OCI-LY1 (cell line): ENCODE results near the gene BBOF1.
"Not testable (repeated sequence)": the region's sequence is repeated elsewhere in the genome, so short reads cannot be mapped to it uniquely, and the experiment has no call there.

Source experiments
- H2AFZ ChIP-seq: fragments of 200-600 bp; sonication (generic), shearing (Covaris generic); 2 replicates; pipeline ENCODE4 v1.6.0; 2014; ENCODE audit warnings: antibody characterized with exemption, mild to moderate bottlenecking, low read length
- H3F3A ChIP-seq: fragments of 200-600 bp; sonication (generic), shearing (Covaris generic); 2 replicates; pipeline ENCODE4 v1.6.0; 2014; ENCODE audit warnings: mild to moderate bottlenecking, antibody characterized with exemption, low read length, moderate library complexity; ENCODE audit not compliant: insufficient read depth
- H3K27ac ChIP-seq: fragments of 200-600 bp; sonication (generic); 2 replicates; pipeline ENCODE4 v1.5.1; 2014; ENCODE audit warnings: low read length, mixed run types, mild to moderate bottlenecking, low read depth; ENCODE audit not compliant: poor library complexity, severe bottlenecking
- H3K27me3 ChIP-seq: fragments of 200-600 bp; sonication (generic); 2 replicates; pipeline ENCODE4 v1.6.0; 2014; ENCODE audit warnings: antibody characterized with exemption, mild to moderate bottlenecking, low read length, moderate library complexity; ENCODE audit not compliant: insufficient read depth
- H3K36me3 ChIP-seq: fragments of 200-600 bp; sonication (generic); 2 replicates; pipeline ENCODE4 v1.6.1; 2014; ENCODE audit warnings: mild to moderate bottlenecking, antibody characterized with exemption, low read length, moderate library complexity, mixed read lengths; ENCODE audit not compliant: insufficient read depth
- H3K4me1 ChIP-seq: fragments of 200-600 bp; sonication (generic); 2 replicates; pipeline ENCODE4 v1.5.1; 2014; ENCODE audit warnings: mild to moderate bottlenecking, low read length, moderate library complexity; ENCODE audit not compliant: insufficient read depth, severe bottlenecking
- H3K4me2 ChIP-seq: fragments of 200-600 bp; sonication (generic), shearing (Covaris generic); 2 replicates; pipeline ENCODE4 v1.6.1; 2014; ENCODE audit warnings: low read length
- H3K4me3 ChIP-seq: fragments of 200-600 bp; sonication (generic); 2 replicates; pipeline ENCODE4 v1.5.1; 2014; ENCODE audit warnings: low read length, low read depth, mild to moderate bottlenecking, mixed read lengths; ENCODE audit not compliant: poor library complexity, severe bottlenecking
- H3K79me2 ChIP-seq: fragments of 200-600 bp; shearing (Covaris generic); 2 replicates; pipeline ENCODE4 v1.6.1; 2016; ENCODE audit warnings: mixed run types, low read length, mixed read lengths; ENCODE audit not compliant: insufficient read depth
- H3K9ac ChIP-seq: fragments of 200-600 bp; sonication (generic), shearing (Covaris generic); 2 replicates; pipeline ENCODE4 v1.6.1; 2014; ENCODE audit warnings: mild to moderate bottlenecking, low read length, mixed read lengths
- H3K9me2 ChIP-seq: fragments of 200-600 bp; sonication (generic), shearing (Covaris generic); 2 replicates; pipeline ENCODE4 v1.6.1; 2014; ENCODE audit warnings: low read depth, mild to moderate bottlenecking, low read length, mixed read lengths
- H3K9me3 ChIP-seq: fragments of 200-600 bp; shearing (Covaris generic); 2 replicates; pipeline ENCODE4 v1.6.1; 2014; ENCODE audit warnings: low read length, mixed read lengths
- H4K20me1 ChIP-seq: fragments of 200-600 bp; sonication (generic), shearing (Covaris generic); 2 replicates; pipeline ENCODE4 v1.6.0; 2016; ENCODE audit warnings: mild to moderate bottlenecking, low read length; ENCODE audit not compliant: insufficient read depth
- CTCF ChIP-seq: fragments of 200-600 bp; sonication (generic), shearing (Covaris generic); IDR thresholded peaks from 2 replicates; pipeline ENCODE4 v1.5.1; 2017; ENCODE audit warnings: mild to moderate bottlenecking, antibody characterized with exemption, low read length, moderate library complexity, mixed read lengths
- EZH2 ChIP-seq: fragments of 200-600 bp; sonication (generic), shearing (Covaris generic); IDR thresholded peaks from 2 replicates; pipeline ENCODE4 v1.8.0; 2017; ENCODE audit warnings: borderline replicate concordance, mixed run types, mild to moderate bottlenecking, antibody characterized with exemption, low read length, moderate library complexity, mixed read lengths

BBOF1 gene

GRCh38 chr14:73977896-73978295 is 41.3 kb upstream of the BBOF1 start:
- Histone ChIP-seq H3K4me3 (no peak overlapping the region), H4K20me1 (no peaks in the 10 kb centered on the region), H3K27ac (no peak overlapping the region), H3F3A (no peaks in the 10 kb centered on the region), H3K9me3 (no peaks in the 10 kb centered on the region), H3K79me2 (no peaks in the 10 kb centered on the region), H3K9me2 (no peaks in the 10 kb centered on the region), H3K4me1 (no peaks in the 10 kb centered on the region), H3K4me2 (no peak overlapping the region), H2AFZ (no peak overlapping the region), H3K9ac (no peak overlapping the region), H3K27me3 (no peaks in the 10 kb centered on the region), H3K36me3 (peaks cover 7% of the 10 kb centered on the region; the same call in 1 of the 2 replicates)
- TF ChIP-seq EZH2 (no peak), CTCF (no peak)

GRCh38 chr14:73988065-73988464 is 31.1 kb upstream of the BBOF1 start:
- no peaks in the 10 kb centered on the region for H3K9me2 ChIP-seq
- H4K20me1 ChIP-seq = no peaks in the 10 kb centered on the region
- H3K79me2 ChIP-seq = no peaks in the 10 kb centered on the region
- H3K36me3 ChIP-seq = peaks cover 28% of the 10 kb centered on the region
- no peak overlapping the region for H3K9ac ChIP-seq
- H3K9me3 ChIP-seq = no peaks in the 10 kb centered on the region
- H3K27me3 ChIP-seq = no peaks in the 10 kb centered on the region
- H3K27ac ChIP-seq = no peak overlapping the region
- H2AFZ ChIP-seq = no peak overlapping the region
- H3K4me2 ChIP-seq = no peak overlapping the region
- H3K4me1 ChIP-seq = no peaks in the 10 kb centered on the region
- no peaks in the 10 kb centered on the region for H3F3A ChIP-seq
- H3K4me3 ChIP-seq = no peak overlapping the region
- no peak for TF ChIP-seq CTCF
- TF ChIP-seq EZH2 = no peak

GRCh38 chr14:73988656-73989055 is 30.5 kb upstream of the BBOF1 start:
- not testable (repeated sequence) for H3K79me2 ChIP-seq, H4K20me1 ChIP-seq, H3K9ac ChIP-seq, H2AFZ ChIP-seq, H3K27ac ChIP-seq, H3K4me2 ChIP-seq, H3K9me2 ChIP-seq, H3K27me3 ChIP-seq, H3K9me3 ChIP-seq, H3F3A ChIP-seq, H3K4me3 ChIP-seq, H3K4me1 ChIP-seq
- peaks cover 28% of the 10 kb centered on the region for H3K36me3 ChIP-seq

GRCh38 chr14:73991092-73991491 is 28.1 kb upstream of the BBOF1 start:
- Histone ChIP-seq H2AFZ (no peak overlapping the region), H3K4me1 (peaks cover 16% of the 10 kb centered on the region), H3K79me2 (no peaks in the 10 kb centered on the region), H3K27ac (no peak overlapping the region), H3K36me3 (peaks cover 22% of the 10 kb centered on the region), H3F3A (no peaks in the 10 kb centered on the region), H3K4me3 (no peak overlapping the region), H3K27me3 (no peaks in the 10 kb centered on the region), H3K9me2 (no peaks in the 10 kb centered on the region), H3K9ac (no peak overlapping the region), H4K20me1 (no peaks in the 10 kb centered on the region), H3K4me2 (no peak overlapping the region), H3K9me3 (no peaks in the 10 kb centered on the region)
- TF ChIP-seq CTCF (no peak), EZH2 (no peak)

- not testable (repeated sequence) for H3K4me2 ChIP-seq, H2AFZ ChIP-seq, H3F3A ChIP-seq, H3K4me3 ChIP-seq, H3K9me3 ChIP-seq, H3K27ac ChIP-seq, H3K27me3 ChIP-seq, H3K79me2 ChIP-seq, H3K9ac ChIP-seq, H4K20me1 ChIP-seq, H3K9me2 ChIP-seq
- peaks cover 11% of the 10 kb centered on the region; the same call in 1 of the 2 replicates for H3K36me3 ChIP-seq
- H3K4me1 ChIP-seq = peaks cover 16% of the 10 kb centered on the region
Measured at GRCh38 chr14:73994926-73995325, 24.2 kb upstream of the BBOF1 start.
